Sigmoid colon (tissue), 7 donors: ENCODE results near the gene PLPPR2. TPM values are rescaled to one million over a fixed set of nuclear protein-coding genes. Genes with fewer than 3 reads are reported as not detected.

ENCODE experiments used
- DNase-seq: peaks from one replicate; pipeline ENCODE4 v3.0.0-alpha.2; 2019
- H3K27ac ChIP-seq, 4 donors: fragments of 200-600 bp; sonication (generic); one replicate each; pipeline ENCODE4 v1.5.1; 2016 to 2019; ENCODE audit warnings: mild to moderate bottlenecking in 1 of 4
- H3K27me3 ChIP-seq, 3 donors: fragments of 200-600 bp; sonication (generic); one replicate each; pipeline ENCODE4 v1.5.1; 2019; ENCODE audit warnings: mild to moderate bottlenecking in 1 of 3
- H3K36me3 ChIP-seq, 4 donors: fragments of 200-600 bp; sonication (generic); one replicate each; pipeline ENCODE4 v1.5.1; 2016 to 2019
- H3K4me1 ChIP-seq, 4 donors: fragments of 200-600 bp; sonication (generic); one replicate each; pipeline ENCODE4 v1.5.1; 2017 to 2019
- H3K4me3 ChIP-seq, 4 donors: fragments of 200-600 bp; sonication (generic); one replicate each; pipeline ENCODE4 v1.5.1; 2017 to 2019; ENCODE audit warnings: mild to moderate bottlenecking in 2 of 4, moderate library complexity in 1 of 4
- H3K9me3 ChIP-seq, 4 donors: fragments of 200-600 bp in 3 of 4; sonication (generic) in 3 of 4; one replicate each; pipeline versions ENCODE4 v1.5.1 to v1.6.1; 2013 to 2019
- CTCF ChIP-seq, 4 experiments: fragments of 450-650 bp in 3 of 4; fragments of 200-600 bp in 1 of 4; IDR thresholded peaks; one replicate each; pipeline ENCODE4 v1.5.1; 2016 to 2019; ENCODE audit warnings: antibody characterized with exemption in 4 of 4, mild to moderate bottlenecking in 3 of 4, moderate library complexity in 2 of 4
- EP300 ChIP-seq, 4 donors: sonication (generic); formaldehyde crosslinking; IDR thresholded peaks; one replicate each; pipeline ENCODE4 v1.6.1; 2017; ENCODE audit warnings: antibody characterized with exemption in 4 of 4
- POLR2A ChIP-seq, 2 donors: fragments of 450-650 bp; IDR thresholded peaks; one replicate each; pipeline ENCODE4 v1.6.1; 2016; ENCODE audit warnings: antibody characterized with exemption in 2 of 2, mild to moderate bottlenecking in 2 of 2, moderate library complexity in 2 of 2
- POLR2AphosphoS5 ChIP-seq, 4 donors: sonication (generic); formaldehyde crosslinking; IDR thresholded peaks; one replicate each; pipeline ENCODE4 v1.6.1; 2017; ENCODE audit warnings: antibody characterized with exemption in 4 of 4
- WGBS, 2 donors: extraction: QIAGEN DNeasy Blood & Tissue Kit; methylation state at CpG; one replicate each; pipeline ENCODE4 v1.1.7; 2013; 5-methylcytosine and 5-hydroxymethylcytosine counted together
- intact Hi-C: fragments of 100-400 bp; cut with DNase I; formaldehyde crosslinking; loops from one replicate; pipeline ENCODE4 v1.15.1; 2023
- polyA plus RNA-seq, 3 donors: library from polyadenylated mRNA; stranded (reverse); fragments of 200-250 nt; gene quantifications; one replicate each; pipeline ENCODE4 v1.2.3, GENCODE V29; 2013
- total RNA-seq, 4 donors: library from RNA; depleted of rRNA; stranded (reverse); fragments of >200 nt; gene quantifications; one replicate each; pipeline ENCODE4 v1.1.0, GENCODE V29; 2016
- donor health status: healthy with polysubstance abuse.
- donor health status: Bipolar disorder and iron deficiency.
- donor health status: healthy.

PLPPR2 gene
- total and polyA plus RNA-seq, 7 donors: 1.4 to 43.8 (median 13.9) TPM

- intact Hi-C loops: loop anchor here (10.0 kb wide), 2 partner anchors 224 to 236 kb away; partner anchors contain the start of gene ZNF627
- peaks cover 0 to 13% (median 0%) of the 10 kb centered on the region in 4 donors for H3K36me3 ChIP-seq
- WGBS, 2 donors: 93% methylated on average over 2 of the region's 2 CpGs
Observed at GRCh38 chr19:11370744-11371143, 15.5 kb downstream of the PLPPR2 start.

GRCh38 chr19:11373166-11373884 is 18.1 kb downstream of the PLPPR2 start:
- no peak overlapping the region for H3K4me3 ChIP-seq
- H3K4me1 ChIP-seq: peaks cover 2 to 40% (median 37%) of the 10 kb centered on the region in 4 donors
- no peak overlapping the region for H3K27ac ChIP-seq
- intact Hi-C loops: loop anchor here (10.0 kb wide), 2 partner anchors 221 to 239 kb away; partner anchors contain the start of gene ZNF627
- TF ChIP-seq POLR2A (IDR thresholded peaks at IDR 0.05): no peak
- no peak for TF ChIP-seq POLR2AphosphoS5 (IDR thresholded peaks at IDR 0.05)
- no peak for TF ChIP-seq CTCF (IDR thresholded peaks at IDR 0.05)
- H3K36me3 ChIP-seq: peaks cover 0 to 4% (median 0%) of the 10 kb centered on the region in 4 donors
- no peaks in the 10 kb centered on the region for H3K27me3 ChIP-seq
- H3K9me3 ChIP-seq: no peaks in the 10 kb centered on the region
- DNase-seq: no peak
- WGBS, 2 donors: 52 to 58% methylated on average over 10 of the region's 10 CpGs

More at GRCh38 chr19:11370744-11371143, 15.5 kb downstream of the PLPPR2 start:
- no peak for DNase-seq
- Histone ChIP-seq H3K4me3 (no peak overlapping the region), H3K4me1 (peaks cover 2 to 15% (median 11%) of the 10 kb centered on the region in 4 donors), H3K27ac (no peak overlapping the region), H3K9me3 (no peaks in the 10 kb centered on the region), H3K27me3 (no peaks in the 10 kb centered on the region)
- TF ChIP-seq POLR2AphosphoS5 (IDR thresholded peaks at IDR 0.05) (no peak), POLR2A (IDR thresholded peaks at IDR 0.05) (no peak)

- DNase-seq: no peak
- intact Hi-C loops: loop anchor here (2.0 to 10.0 kb wide), 3 partner anchors 29 to 239 kb away; partner anchors contain the start of gene ZNF627
- peak overlapping the region; percentile 87 to 95 (median 93) for H3K27ac ChIP-seq
- WGBS, 2 donors: 28 to 42% methylated on average over 11 of the region's 11 CpGs
- H3K4me1 ChIP-seq: peaks cover 2 to 45% (median 42%) of the 10 kb centered on the region in 4 donors
- no peaks in the 10 kb centered on the region for H3K27me3 ChIP-seq
- H3K9me3 ChIP-seq: no peaks in the 10 kb centered on the region
- TF ChIP-seq POLR2A (IDR thresholded peaks at IDR 0.05) (no peak), CTCF (IDR thresholded peaks at IDR 0.05) (peak in 1 of 4 experiments; percentile 4)
- H3K4me3 ChIP-seq: peak overlapping the region; percentile 53 to 66 (median 63)
- peaks cover 0 to 4% (median 0%) of the 10 kb centered on the region in 4 donors for H3K36me3 ChIP-seq
Observed at GRCh38 chr19:11373885-11374432, 18.7 kb downstream of the PLPPR2 start.

- H3K9me3 ChIP-seq: no peaks in the 10 kb centered on the region
- intact Hi-C loops: loop anchor here (2.0 to 10.0 kb wide), 3 partner anchors 30 to 240 kb away; partner anchors contain the start of gene ZNF627
- TF ChIP-seq POLR2AphosphoS5 (IDR thresholded peaks at IDR 0.05) (peak in 3 of 4 donors; percentile 3 to 48 (median 38)), POLR2A (IDR thresholded peaks at IDR 0.05) (peak; percentile 23), CTCF (IDR thresholded peaks at IDR 0.05) (no peak), EP300 (IDR thresholded peaks at IDR 0.05) (no peak)
- H3K4me1 ChIP-seq: peaks cover 2 to 45% (median 42%) of the 10 kb centered on the region in 4 donors
- H3K36me3 ChIP-seq: peaks cover 0 to 4% (median 0%) of the 10 kb centered on the region in 4 donors
- peak within 1 kb of the TSS; percentile 87 to 95 (median 93) for H3K27ac ChIP-seq
- DNase-seq: peak; percentile 100
- 0% methylated on average over 44 of the region's 44 CpGs for WGBS, 2 donors
- H3K4me3 ChIP-seq: peak within 1 kb of the TSS; percentile 53 to 66 (median 63)
- no peaks in the 10 kb centered on the region for H3K27me3 ChIP-seq
Observed at GRCh38 chr19:11374433-11375142, 19.4 kb downstream of the PLPPR2 start, which contains the start of gene SWSAP1. Gene SWSAP1, plus strand, starts transcription at chr19:11374666. Its CDS starts 15 bp downstream, at chr19:11374681.
